ENCODE measurements around the gene GOLPH3L. TPM values are rescaled to one million over a fixed set of nuclear protein-coding genes. Genes with fewer than 3 reads are reported as not detected.

GOLPH3L gene
- total and polyA plus RNA-seq, 4 donors, result 14.5 to 17.9 (median 17.5) TPM

- Histone ChIP-seq H3K27me3 (ENCODE audit: control insufficient read depth, insufficient read depth, low read length) (no peaks in the 10 kb centered on the region), H3K27ac (ENCODE audit: low read depth, low read length) (no peak overlapping the region), H3K36me3 (ENCODE audit: control insufficient read depth, insufficient read depth, low read length) (no peaks in the 10 kb centered on the region), H3K9me3 (ENCODE audit: control insufficient read depth, insufficient read depth, low read length) (no peaks in the 10 kb centered on the region), H3K4me3 (ENCODE audit: low read depth, low read length) (no peak overlapping the region), H3K4me1 (ENCODE audit: control insufficient read depth, insufficient read depth, low read length) (no peaks in the 10 kb centered on the region)
- DNase-seq (ENCODE audit: low read depth in 4 of 6, low spot score in 6 of 6), result no peak
Measured at GRCh38 chr1:150703427-150703826, 6.5 kb upstream of the GOLPH3L start.

GRCh38 chr1:150696590-150696989 is 364 bp downstream of the GOLPH3L start:
- no peaks in the 10 kb centered on the region for H3K27me3 ChIP-seq (ENCODE audit: control insufficient read depth, insufficient read depth, low read length)
- peak overlapping the region; percentile 83 for H3K4me3 ChIP-seq (ENCODE audit: low read depth, low read length)
- no peaks in the 10 kb centered on the region for H3K9me3 ChIP-seq (ENCODE audit: control insufficient read depth, insufficient read depth, low read length)
- no peak for DNase-seq (ENCODE audit: low read depth in 4 of 6, low spot score in 6 of 6)
- H3K27ac ChIP-seq (ENCODE audit: low read depth, low read length), result peak overlapping the region; percentile 31
- H3K4me1 ChIP-seq (ENCODE audit: control insufficient read depth, insufficient read depth, low read length), result no peaks in the 10 kb centered on the region
- no peaks in the 10 kb centered on the region for H3K36me3 ChIP-seq (ENCODE audit: control insufficient read depth, insufficient read depth, low read length)
- no CpG with 5 or more reads among the region's 6 CpGs for WGBS (ENCODE audit: insufficient coverage)

GRCh38 chr1:150696162-150696561 is 792 bp downstream of the GOLPH3L start:
- Histone ChIP-seq H3K9me3 (ENCODE audit: control insufficient read depth, insufficient read depth, low read length) (no peaks in the 10 kb centered on the region), H3K4me1 (ENCODE audit: control insufficient read depth, insufficient read depth, low read length) (no peaks in the 10 kb centered on the region), H3K36me3 (ENCODE audit: control insufficient read depth, insufficient read depth, low read length) (no peaks in the 10 kb centered on the region), H3K27me3 (ENCODE audit: control insufficient read depth, insufficient read depth, low read length) (no peaks in the 10 kb centered on the region), H3K27ac (ENCODE audit: low read depth, low read length) (no peak overlapping the region), H3K4me3 (ENCODE audit: low read depth, low read length) (peak overlapping the region; percentile 83)
- WGBS (ENCODE audit: insufficient coverage), result no CpG with 5 or more reads among the region's 1 CpG
- no peak for DNase-seq (ENCODE audit: low read depth in 4 of 6, low spot score in 6 of 6)

GRCh38 chr1:150695561-150695960 is 1.4 kb downstream of the GOLPH3L start:
- Histone ChIP-seq H3K4me3 (ENCODE audit: low read depth, low read length) (no peak overlapping the region), H3K27ac (ENCODE audit: low read depth, low read length) (no peak overlapping the region)
- WGBS (ENCODE audit: insufficient coverage), result no CpG with 5 or more reads among the region's 4 CpGs

GRCh38 chr1:150692720-150693119 is 4.2 kb downstream of the GOLPH3L start:
- Histone ChIP-seq H3K9me3 (ENCODE audit: control insufficient read depth, insufficient read depth, low read length) (no peaks in the 10 kb centered on the region), H3K36me3 (ENCODE audit: control insufficient read depth, insufficient read depth, low read length) (no peaks in the 10 kb centered on the region), H3K4me3 (ENCODE audit: low read depth, low read length) (no peak overlapping the region), H3K27ac (ENCODE audit: low read depth, low read length) (no peak overlapping the region), H3K27me3 (ENCODE audit: control insufficient read depth, insufficient read depth, low read length) (no peaks in the 10 kb centered on the region), H3K4me1 (ENCODE audit: control insufficient read depth, insufficient read depth, low read length) (no peaks in the 10 kb centered on the region)
- WGBS (ENCODE audit: insufficient coverage), result no CpG with 5 or more reads among the region's 3 CpGs
- DNase-seq (ENCODE audit: low read depth in 4 of 6, low spot score in 6 of 6), result no peak

More at GRCh38 chr1:150695561-150695960, 1.4 kb downstream of the GOLPH3L start:
- no peaks in the 10 kb centered on the region for H3K4me1 ChIP-seq (ENCODE audit: control insufficient read depth, insufficient read depth, low read length)
- H3K27me3 ChIP-seq (ENCODE audit: control insufficient read depth, insufficient read depth, low read length), result no peaks in the 10 kb centered on the region
- DNase-seq (ENCODE audit: low read depth in 4 of 6, low spot score in 6 of 6), result no peak
- H3K9me3 ChIP-seq (ENCODE audit: control insufficient read depth, insufficient read depth, low read length), result no peaks in the 10 kb centered on the region
- H3K36me3 ChIP-seq (ENCODE audit: control insufficient read depth, insufficient read depth, low read length), result no peaks in the 10 kb centered on the region

GRCh38 chr1:150688763-150689162 is 8.2 kb downstream of the GOLPH3L start:
- Histone ChIP-seq H3K27me3 (ENCODE audit: control insufficient read depth, insufficient read depth, low read length) (no peaks in the 10 kb centered on the region), H3K36me3 (ENCODE audit: control insufficient read depth, insufficient read depth, low read length) (peaks cover 4% of the 10 kb centered on the region), H3K4me3 (ENCODE audit: low read depth, low read length) (no peak overlapping the region), H3K27ac (ENCODE audit: low read depth, low read length) (no peak overlapping the region), H3K9me3 (ENCODE audit: control insufficient read depth, insufficient read depth, low read length) (no peaks in the 10 kb centered on the region), H3K4me1 (ENCODE audit: control insufficient read depth, insufficient read depth, low read length) (no peaks in the 10 kb centered on the region)
- WGBS (ENCODE audit: insufficient coverage), result 84% methylated on average over 1 of the region's 1 CpG
- no peak for DNase-seq (ENCODE audit: low read depth in 4 of 6, low spot score in 6 of 6)

- Histone ChIP-seq H3K4me3 (ENCODE audit: low read depth, low read length) (no peak overlapping the region), H3K36me3 (ENCODE audit: control insufficient read depth, insufficient read depth, low read length) (peaks cover 4% of the 10 kb centered on the region), H3K27me3 (ENCODE audit: control insufficient read depth, insufficient read depth, low read length) (no peaks in the 10 kb centered on the region), H3K27ac (ENCODE audit: low read depth, low read length) (no peak overlapping the region), H3K4me1 (ENCODE audit: control insufficient read depth, insufficient read depth, low read length) (no peaks in the 10 kb centered on the region), H3K9me3 (ENCODE audit: control insufficient read depth, insufficient read depth, low read length) (no peaks in the 10 kb centered on the region)
- 100% methylated on average over 2 of the region's 3 CpGs for WGBS (ENCODE audit: insufficient coverage)
- DNase-seq (ENCODE audit: low read depth in 4 of 6, low spot score in 6 of 6), result no peak
Measured at GRCh38 chr1:150686275-150686674, 10.7 kb downstream of the GOLPH3L start.

GRCh38 chr1:150683914-150684313 is 13.0 kb downstream of the GOLPH3L start:
- WGBS (ENCODE audit: insufficient coverage), result no CpG with 5 or more reads among the region's 1 CpG

GRCh38 chr1:150678988-150679387 is 18.0 kb downstream of the GOLPH3L start:
- Histone ChIP-seq H3K4me1 (ENCODE audit: control insufficient read depth, insufficient read depth, low read length) (no peaks in the 10 kb centered on the region), H3K9me3 (ENCODE audit: control insufficient read depth, insufficient read depth, low read length) (no peaks in the 10 kb centered on the region), H3K27ac (ENCODE audit: low read depth, low read length) (no peak overlapping the region), H3K27me3 (ENCODE audit: control insufficient read depth, insufficient read depth, low read length) (no peaks in the 10 kb centered on the region), H3K4me3 (ENCODE audit: low read depth, low read length) (no peak overlapping the region), H3K36me3 (ENCODE audit: control insufficient read depth, insufficient read depth, low read length) (peaks cover 6% of the 10 kb centered on the region)
- DNase-seq (ENCODE audit: low read depth in 4 of 6, low spot score in 6 of 6), result no peak
- no CpG with 5 or more reads among the region's 1 CpG for WGBS (ENCODE audit: insufficient coverage)

More at GRCh38 chr1:150683914-150684313, 13.0 kb downstream of the GOLPH3L start:
- Histone ChIP-seq H3K27ac (ENCODE audit: low read depth, low read length) (no peak overlapping the region), H3K27me3 (ENCODE audit: control insufficient read depth, insufficient read depth, low read length) (no peaks in the 10 kb centered on the region), H3K4me1 (ENCODE audit: control insufficient read depth, insufficient read depth, low read length) (no peaks in the 10 kb centered on the region), H3K4me3 (ENCODE audit: low read depth, low read length) (no peak overlapping the region), H3K36me3 (ENCODE audit: control insufficient read depth, insufficient read depth, low read length) (peaks cover 4% of the 10 kb centered on the region), H3K9me3 (ENCODE audit: control insufficient read depth, insufficient read depth, low read length) (no peaks in the 10 kb centered on the region)
- DNase-seq (ENCODE audit: low read depth in 4 of 6, low spot score in 6 of 6), result peak in 1 of 6 donors; percentile 2

- Histone ChIP-seq H3K27ac (ENCODE audit: low read depth, low read length) (no peak overlapping the region), H3K27me3 (ENCODE audit: control insufficient read depth, insufficient read depth, low read length) (no peaks in the 10 kb centered on the region), H3K4me3 (ENCODE audit: low read depth, low read length) (no peak overlapping the region), H3K9me3 (ENCODE audit: control insufficient read depth, insufficient read depth, low read length) (no peaks in the 10 kb centered on the region), H3K4me1 (ENCODE audit: control insufficient read depth, insufficient read depth, low read length) (no peaks in the 10 kb centered on the region), H3K36me3 (ENCODE audit: control insufficient read depth, insufficient read depth, low read length) (peaks cover 6% of the 10 kb centered on the region)
- WGBS (ENCODE audit: insufficient coverage), result no CpG with 5 or more reads among the region's 4 CpGs
- no peak for DNase-seq (ENCODE audit: low read depth in 4 of 6, low spot score in 6 of 6)
Measured at GRCh38 chr1:150674881-150675280, 22.1 kb downstream of the GOLPH3L start.
